GM12878 (cell line): ENCODE measurements around the gene PRX. TPM values are rescaled to one million over a fixed set of nuclear protein-coding genes. Genes with fewer than 3 reads are reported as not detected.

Source experiments
- BACH1 ChIP-seq: fragments of 450-650 bp; IDR thresholded peaks from 2 replicates; pipeline ENCODE4 v1.6.1; 2017; ENCODE audit warnings: mild to moderate bottlenecking, borderline replicate concordance
- EZH2 ChIP-seq: IDR thresholded peaks from 2 replicates; pipeline ENCODE4 v1.6.1; 2012; ENCODE audit warnings: low read depth, mild to moderate bottlenecking, control low read depth, inconsistent platforms, low read length, borderline replicate concordance; ENCODE audit not compliant: control insufficient read depth
- GABPA ChIP-seq: IDR thresholded peaks from 2 replicates; pipeline ENCODE4 v1.6.1; 2014; ENCODE audit warnings: antibody characterized with exemption, low read depth, mild to moderate bottlenecking, inconsistent platforms
- IKZF2 ChIP-seq, 2 experiments: fragments of 450-650 bp; IDR thresholded peaks; 2 replicates each; pipeline ENCODE4 v1.6.1; 2017; ENCODE audit warnings: mild to moderate bottlenecking in 2 of 2, moderate library complexity in 2 of 2
- JUND ChIP-seq: IDR thresholded peaks from 2 replicates; pipeline ENCODE4 v1.6.1; 2012; ENCODE audit warnings: low read depth, mild to moderate bottlenecking, low read length, improper control_type of control experiment, moderate library complexity
- PAX8 ChIP-seq: fragments of 450-650 bp; IDR thresholded peaks from 2 replicates; pipeline ENCODE4 v1.6.1; 2017; ENCODE audit warnings: mild to moderate bottlenecking, moderate library complexity
- SMC3 ChIP-seq: IDR thresholded peaks from 2 replicates; pipeline ENCODE4 v1.6.1; 2011; ENCODE audit warnings: low read length, improper control_type of control experiment, borderline replicate concordance
- ZNF384 ChIP-seq: IDR thresholded peaks from 2 replicates; pipeline ENCODE4 v1.6.1; 2012; ENCODE audit warnings: low read depth, mild to moderate bottlenecking, low read length, improper control_type of control experiment, borderline replicate concordance
- polyA plus RNA-seq, 11 experiments: library from polyadenylated mRNA; depleted of rRNA in 4 of 11; unstranded in 6 of 11; stranded (reverse) in 5 of 11; fragments of >200 nt; fragmentation: Nextera tagmentation in 4 of 11; fragmentation: Illumina TruSeq in 1 of 11; extraction: Ambion mirVana in 4 of 11; extraction: Trizol in 1 of 11; gene quantifications; 1 replicate in 1 of 11; 2 replicates in 10 of 11; pipeline versions ENCODE4 v1.2.1 to v1.2.3, GENCODE V29; 2011 to 2016; ENCODE audit warnings: inconsistent platforms in 2 of 11, missing spikeins in 2 of 11, low read depth in 1 of 11
- total RNA-seq, 4 experiments: library from RNA; depleted of rRNA in 3 of 4; stranded (reverse); fragments of >200 nt in 3 of 4; fragmentation: Illumina TruSeq in 1 of 4; extraction: Trizol in 1 of 4; gene quantifications; 2 replicates each; pipeline versions ENCODE4 v1.2.1 to v1.2.3, GENCODE V29; 2013 to 2021
- TF ChIP-seq, protein P1 (sequence below): IDR thresholded peaks from 2 replicates; pipeline ENCODE4 v1.6.1; 2012; ENCODE audit warnings: mild to moderate bottlenecking, low read depth, low read length
- TF ChIP-seq, protein P2 (sequence below): fragments of 450-650 bp; formaldehyde crosslinking; IDR thresholded peaks from 2 replicates; pipeline ENCODE4 v1.4.0; 2022; ENCODE audit warnings: mild to moderate bottlenecking, moderate library complexity

PRX gene
- total and polyA plus RNA-seq, 10 of the 15 experiments (the other 5 are each of a cell fraction or from before 2014, with no cell fraction given): 0.02 to 1.4 (median 0.54) TPM; not detected in 1

DNA sequence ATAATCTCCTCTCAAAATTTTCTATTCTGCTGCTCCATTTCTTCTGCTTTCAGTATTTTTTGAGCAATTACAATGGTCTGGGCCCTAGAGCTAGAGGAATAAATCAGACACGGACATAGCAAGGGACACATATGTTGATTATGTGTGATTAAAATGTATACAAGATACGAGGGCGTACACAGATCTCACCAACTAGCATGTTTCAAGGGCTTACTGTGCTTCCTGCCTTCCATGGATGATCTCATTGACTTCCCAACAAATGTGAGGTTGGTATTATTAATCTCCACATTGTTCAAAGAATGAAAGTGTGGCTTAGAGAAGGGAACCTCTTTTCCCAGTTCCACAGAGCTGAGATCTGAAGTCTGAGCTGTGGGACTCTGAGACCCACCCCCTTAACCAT, 55.5 kb downstream of the PRX start (continued):
- no peak for TF ChIP-seq ZNF384
- no peak for TF ChIP-seq EZH2
- TF ChIP-seq GABPA: no peak
- TF ChIP-seq JUND: no peak
- TF ChIP-seq, protein P1, sequence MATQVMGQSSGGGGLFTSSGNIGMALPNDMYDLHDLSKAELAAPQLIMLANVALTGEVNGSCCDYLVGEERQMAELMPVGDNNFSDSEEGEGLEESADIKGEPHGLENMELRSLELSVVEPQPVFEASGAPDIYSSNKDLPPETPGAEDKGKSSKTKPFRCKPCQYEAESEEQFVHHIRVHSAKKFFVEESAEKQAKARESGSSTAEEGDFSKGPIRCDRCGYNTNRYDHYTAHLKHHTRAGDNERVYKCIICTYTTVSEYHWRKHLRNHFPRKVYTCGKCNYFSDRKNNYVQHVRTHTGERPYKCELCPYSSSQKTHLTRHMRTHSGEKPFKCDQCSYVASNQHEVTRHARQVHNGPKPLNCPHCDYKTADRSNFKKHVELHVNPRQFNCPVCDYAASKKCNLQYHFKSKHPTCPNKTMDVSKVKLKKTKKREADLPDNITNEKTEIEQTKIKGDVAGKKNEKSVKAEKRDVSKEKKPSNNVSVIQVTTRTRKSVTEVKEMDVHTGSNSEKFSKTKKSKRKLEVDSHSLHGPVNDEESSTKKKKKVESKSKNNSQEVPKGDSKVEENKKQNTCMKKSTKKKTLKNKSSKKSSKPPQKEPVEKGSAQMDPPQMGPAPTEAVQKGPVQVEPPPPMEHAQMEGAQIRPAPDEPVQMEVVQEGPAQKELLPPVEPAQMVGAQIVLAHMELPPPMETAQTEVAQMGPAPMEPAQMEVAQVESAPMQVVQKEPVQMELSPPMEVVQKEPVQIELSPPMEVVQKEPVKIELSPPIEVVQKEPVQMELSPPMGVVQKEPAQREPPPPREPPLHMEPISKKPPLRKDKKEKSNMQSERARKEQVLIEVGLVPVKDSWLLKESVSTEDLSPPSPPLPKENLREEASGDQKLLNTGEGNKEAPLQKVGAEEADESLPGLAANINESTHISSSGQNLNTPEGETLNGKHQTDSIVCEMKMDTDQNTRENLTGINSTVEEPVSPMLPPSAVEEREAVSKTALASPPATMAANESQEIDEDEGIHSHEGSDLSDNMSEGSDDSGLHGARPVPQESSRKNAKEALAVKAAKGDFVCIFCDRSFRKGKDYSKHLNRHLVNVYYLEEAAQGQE: no peak
- TF ChIP-seq BACH1: no peak
- TF ChIP-seq PAX8: no peak
- no peak for TF ChIP-seq SMC3
- no peak for TF ChIP-seq IKZF2 (IDR thresholded peaks at IDR 0.05)
- TF ChIP-seq, protein P2, sequence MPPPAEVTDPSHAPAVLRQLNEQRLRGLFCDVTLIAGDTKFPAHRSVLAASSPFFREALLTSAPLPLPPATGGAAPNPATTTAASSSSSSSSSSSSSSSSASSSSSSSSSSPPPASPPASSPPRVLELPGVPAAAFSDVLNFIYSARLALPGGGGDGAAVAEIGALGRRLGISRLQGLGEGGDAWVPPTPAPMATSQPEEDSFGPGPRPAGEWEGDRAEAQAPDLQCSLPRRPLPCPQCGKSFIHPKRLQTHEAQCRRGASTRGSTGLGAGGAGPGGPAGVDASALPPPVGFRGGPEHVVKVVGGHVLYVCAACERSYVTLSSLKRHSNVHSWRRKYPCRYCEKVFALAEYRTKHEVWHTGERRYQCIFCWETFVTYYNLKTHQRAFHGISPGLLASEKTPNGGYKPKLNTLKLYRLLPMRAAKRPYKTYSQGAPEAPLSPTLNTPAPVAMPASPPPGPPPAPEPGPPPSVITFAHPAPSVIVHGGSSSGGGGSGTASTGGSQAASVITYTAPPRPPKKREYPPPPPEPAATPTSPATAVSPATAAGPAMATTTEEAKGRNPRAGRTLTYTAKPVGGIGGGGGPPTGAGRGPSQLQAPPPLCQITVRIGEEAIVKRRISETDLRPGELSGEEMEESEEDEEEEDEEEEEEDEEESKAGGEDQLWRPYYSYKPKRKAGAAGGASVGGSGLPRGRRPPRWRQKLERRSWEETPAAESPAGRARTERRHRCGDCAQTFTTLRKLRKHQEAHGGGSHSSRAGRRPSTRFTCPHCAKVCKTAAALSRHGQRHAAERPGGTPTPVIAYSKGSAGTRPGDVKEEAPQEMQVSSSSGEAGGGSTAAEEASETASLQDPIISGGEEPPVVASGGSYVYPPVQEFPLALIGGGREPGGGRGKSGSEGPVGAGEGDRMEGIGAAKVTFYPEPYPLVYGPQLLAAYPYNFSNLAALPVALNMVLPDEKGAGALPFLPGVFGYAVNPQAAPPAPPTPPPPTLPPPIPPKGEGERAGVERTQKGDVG (CRISPR knock-in tag): no peak
